Measurements from ENCODE around the gene GPRASP2.
A peak's percentile ranks its signal among the peaks of the same experiment; 100 is the strongest.

GPRASP2 gene

DNA sequence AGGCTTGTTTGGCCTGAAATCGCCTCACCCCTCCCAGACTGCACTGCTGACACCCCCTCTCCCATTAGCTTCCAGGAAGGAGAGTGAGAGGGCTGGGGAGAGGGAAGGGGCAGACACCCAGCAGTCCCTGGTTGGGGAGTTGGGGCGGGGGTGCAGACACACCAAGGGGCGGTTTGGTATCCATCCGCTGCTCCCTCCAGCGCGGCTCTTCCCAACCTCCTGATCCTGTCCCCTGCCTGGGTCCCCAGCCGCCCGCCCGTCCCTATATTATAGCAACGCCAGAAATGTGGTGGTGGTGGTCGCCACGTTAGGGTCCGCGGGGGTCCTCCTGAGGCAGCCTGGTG lies 33.2 kb downstream of the GPRASP2 start:
- Histone ChIP-seq H3K27me3 (ENCODE audit: insufficient read depth, low read length) (no peaks in the 10 kb centered on the region), H2AFZ (ENCODE audit: low read length, unreplicated experiment) (no peak overlapping the region), H3K27ac (ENCODE audit: low read depth, low read length) (no peak overlapping the region), H3K36me3 (ENCODE audit: insufficient read depth, low read length) (no peaks in the 10 kb centered on the region), H3K4me3 (ENCODE audit: low read depth, low read length) (peak overlapping the region; percentile 78), H3K4me1 (ENCODE audit: control insufficient read depth, insufficient read depth, low read length, unreplicated experiment) (no peaks in the 10 kb centered on the region), H3K79me2 (ENCODE audit: control insufficient read depth, insufficient read depth, low read length, unreplicated experiment) (peaks cover 2% of the 10 kb centered on the region)

- peaks cover 2% of the 10 kb centered on the region for H3K79me2 ChIP-seq (ENCODE audit: control insufficient read depth, insufficient read depth, low read length, unreplicated experiment)
- peak overlapping the region; percentile 93 for H2AFZ ChIP-seq (ENCODE audit: low read length, unreplicated experiment)
- no peaks in the 10 kb centered on the region for H3K27me3 ChIP-seq (ENCODE audit: insufficient read depth, low read length)
- no peak overlapping the region for H3K27ac ChIP-seq (ENCODE audit: low read depth, low read length)
- no peaks in the 10 kb centered on the region for H3K36me3 ChIP-seq (ENCODE audit: insufficient read depth, low read length)
- peak overlapping the region; percentile 78 for H3K4me3 ChIP-seq (ENCODE audit: low read depth, low read length)
- H3K4me1 ChIP-seq (ENCODE audit: control insufficient read depth, insufficient read depth, low read length, unreplicated experiment), result no peaks in the 10 kb centered on the region
Observed at GRCh38 chrX:102745857-102746584, 33.8 kb downstream of the GPRASP2 start.

GRCh38 chrX:102765217-102765616 lies 53.0 kb downstream of the GPRASP2 start:
- H3K79me2 ChIP-seq (ENCODE audit: control insufficient read depth, insufficient read depth, low read length, unreplicated experiment), result peaks cover 11% of the 10 kb centered on the region
- peak overlapping the region; percentile 88 for H3K27ac ChIP-seq (ENCODE audit: low read depth, low read length)
- no peaks in the 10 kb centered on the region for H3K36me3 ChIP-seq (ENCODE audit: insufficient read depth, low read length)
- H3K27me3 ChIP-seq (ENCODE audit: insufficient read depth, low read length), result no peaks in the 10 kb centered on the region
- peaks cover 20% of the 10 kb centered on the region for H3K4me1 ChIP-seq (ENCODE audit: control insufficient read depth, insufficient read depth, low read length, unreplicated experiment)
- H3K4me3 ChIP-seq (ENCODE audit: low read depth, low read length), result peak overlapping the region; percentile 20; the same call in 1 of the 2 replicates
- H2AFZ ChIP-seq (ENCODE audit: low read length, unreplicated experiment), result no peak overlapping the region

DNA sequence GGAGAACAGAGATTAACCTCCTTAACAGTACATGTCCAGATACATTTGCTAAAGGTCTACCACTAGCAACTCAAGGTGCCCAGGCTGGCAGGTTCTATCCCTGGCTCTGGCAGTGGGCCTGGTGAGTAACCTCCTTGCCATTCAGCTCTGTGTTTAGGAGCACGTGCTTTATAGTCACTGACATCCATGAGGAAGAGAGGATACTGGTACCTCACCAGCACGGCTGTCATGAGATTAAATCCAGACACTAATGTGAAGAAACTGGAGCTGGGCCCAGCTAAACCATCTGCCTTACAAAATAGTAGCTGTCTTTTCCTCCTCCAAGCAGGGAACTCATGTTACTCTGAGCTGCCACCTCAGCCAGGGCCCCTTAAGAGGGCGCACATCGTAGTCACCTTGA lies 53.6 kb downstream of the GPRASP2 start:
- Histone ChIP-seq H3K4me3 (ENCODE audit: low read depth, low read length) (no peak overlapping the region; the same call in 1 of the 2 replicates), H3K27ac (ENCODE audit: low read depth, low read length) (peak overlapping the region; percentile 88), H3K4me1 (ENCODE audit: control insufficient read depth, insufficient read depth, low read length, unreplicated experiment) (peaks cover 21% of the 10 kb centered on the region), H3K27me3 (ENCODE audit: insufficient read depth, low read length) (no peaks in the 10 kb centered on the region), H3K79me2 (ENCODE audit: control insufficient read depth, insufficient read depth, low read length, unreplicated experiment) (peaks cover 14% of the 10 kb centered on the region), H2AFZ (ENCODE audit: low read length, unreplicated experiment) (peak overlapping the region; percentile 60), H3K36me3 (ENCODE audit: insufficient read depth, low read length) (no peaks in the 10 kb centered on the region)

DNA sequence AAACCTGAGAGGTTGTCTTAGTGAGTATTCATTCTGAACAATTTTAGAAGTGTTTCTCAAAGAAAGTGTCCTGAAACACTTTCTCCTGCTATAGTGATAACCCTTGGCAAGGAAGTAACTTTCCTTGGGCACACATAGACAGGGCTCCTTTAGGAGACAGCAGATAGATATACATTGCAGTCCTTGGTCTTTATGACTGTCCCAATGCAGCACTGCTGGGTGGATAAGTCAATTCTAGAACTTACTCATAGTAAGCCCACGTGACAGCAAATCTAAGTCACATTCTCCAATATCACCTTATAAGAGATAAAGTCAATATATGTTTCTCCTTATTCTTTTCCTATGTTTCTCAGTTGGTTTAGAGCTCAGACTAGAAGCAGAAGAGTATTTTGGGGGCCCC lies 55.0 kb downstream of the GPRASP2 start:
- no peak overlapping the region for H3K27ac ChIP-seq (ENCODE audit: low read depth, low read length)
- peaks cover 21% of the 10 kb centered on the region for H3K4me1 ChIP-seq (ENCODE audit: control insufficient read depth, insufficient read depth, low read length, unreplicated experiment)
- H3K36me3 ChIP-seq (ENCODE audit: insufficient read depth, low read length), result no peaks in the 10 kb centered on the region
- H3K27me3 ChIP-seq (ENCODE audit: insufficient read depth, low read length), result no peaks in the 10 kb centered on the region
- no peak overlapping the region for H2AFZ ChIP-seq (ENCODE audit: low read length, unreplicated experiment)
- H3K79me2 ChIP-seq (ENCODE audit: control insufficient read depth, insufficient read depth, low read length, unreplicated experiment), result peaks cover 17% of the 10 kb centered on the region
- no peak overlapping the region for H3K4me3 ChIP-seq (ENCODE audit: low read depth, low read length)

Measured in ACC112 (cell line).